H1 (cell line): ENCODE data around the gene LGALS3. TPM values are rescaled to one million over a fixed set of nuclear protein-coding genes. Genes with fewer than 3 reads are reported as not detected.

ENCODE experiments used
- CTCF ChIA-PET: fragments of 300-600 bp; sonication (Branson Sonifier 250); formaldehyde crosslinking; loops from one replicate; lab custom pipeline; 2021; ENCODE audit not compliant: partially characterized antibody; lab: Charles Lee
- POLR2A ChIA-PET: fragments of 300-600 bp; sonication (Branson Sonifier 250); formaldehyde crosslinking; loops from one replicate; lab custom pipeline; 2021; ENCODE audit warnings: inconsistent platforms; ENCODE audit not compliant: partially characterized antibody; lab: Charles Lee
- DNase-seq, 2 experiments: peaks; one replicate each; pipeline versions ENCODE4 v3.0.0 to v3.0.0-alpha.2; 2010 to 2022; ENCODE audit warnings: low spot score in 2 of 2, low read depth in 1 of 2, mixed read lengths in 1 of 2
- FAIRE-seq: peaks from 2 replicates; lab custom pipeline; 2011; peaks lifted over from hg19 to GRCh38; lab: Jason Lieb, UNC
- H2AFZ ChIP-seq: 2 replicates; pipeline ENCODE4 v1.8.1; 2012; ENCODE audit warnings: low read length, inconsistent platforms
- H2AK5ac ChIP-seq: 2 replicates; pipeline ENCODE4 v1.6.1; 2013; ENCODE audit warnings: low read depth, low read length
- H2BK120ac ChIP-seq: replicated peaks from 2 replicates; pipeline ENCODE3; 2013; ENCODE audit warnings: low read depth, low read length, inconsistent platforms
- H2BK12ac ChIP-seq: 2 replicates; pipeline ENCODE4 v1.6.1; 2013; ENCODE audit warnings: low read depth, low read length
- H2BK15ac ChIP-seq: 2 replicates; pipeline ENCODE4 v1.6.1; 2013; ENCODE audit warnings: low read length
- H2BK20ac ChIP-seq: 2 replicates; pipeline ENCODE4 v1.6.1; 2013; ENCODE audit warnings: low read length
- H2BK5ac ChIP-seq: 2 replicates; pipeline ENCODE4 v1.6.1; 2013; ENCODE audit warnings: low read depth, low read length
- H3K14ac ChIP-seq: 2 replicates; pipeline ENCODE4 v1.6.1; 2013; ENCODE audit warnings: inconsistent platforms; ENCODE audit not compliant: insufficient read length
- H3K18ac ChIP-seq: 2 replicates; pipeline ENCODE4 v1.6.1; 2013; ENCODE audit warnings: low read length; ENCODE audit errors: extremely low read depth
- H3K23ac ChIP-seq: 2 replicates; pipeline ENCODE4 v1.6.1; 2013; ENCODE audit warnings: inconsistent platforms; ENCODE audit not compliant: insufficient read length
- H3K23me2 ChIP-seq: 2 replicates; pipeline ENCODE4 v1.6.1; 2013; ENCODE audit warnings: low read depth, low read length
- H3K27ac ChIP-seq: 2 replicates; pipeline ENCODE4 v1.6.1; 2011; ENCODE audit warnings: low read depth, low read length, inconsistent platforms
- H3K27me3 ChIP-seq, 4 experiments: replicated peaks in 1 of 4; 1 replicate in 1 of 4; 2 replicates in 3 of 4; pipeline versions ENCODE4 v1.6.1 to v1.8.1; 2011 to 2013; ENCODE audit warnings: low read length in 3 of 4, mild to moderate bottlenecking in 3 of 4, inconsistent platforms in 2 of 4, mixed read lengths in 2 of 4, moderate library complexity in 1 of 4; ENCODE audit not compliant: control insufficient read depth in 3 of 4, insufficient read depth in 3 of 4; ENCODE audit errors: extremely low read depth in 1 of 4
- H3K36me3 ChIP-seq, 4 experiments: 2 replicates each; pipeline versions ENCODE4 v1.6.1 to v1.8.1; 2011 to 2013; ENCODE audit warnings: mild to moderate bottlenecking in 4 of 4, low read length in 3 of 4, moderate library complexity in 2 of 4, control low read depth in 1 of 4, inconsistent platforms in 1 of 4; ENCODE audit not compliant: insufficient read depth in 4 of 4, control insufficient read depth in 2 of 4
- H3K4ac ChIP-seq: replicated peaks from 2 replicates; pipeline ENCODE3; 2013; ENCODE audit warnings: low read length, low read depth, mixed read lengths, inconsistent platforms; ENCODE audit not compliant: insufficient read length
- H3K4me1 ChIP-seq, 4 experiments: replicated peaks in 1 of 4; 1 replicate in 1 of 4; 2 replicates in 3 of 4; pipeline versions ENCODE4 v1.6.1 to v1.8.1; 2011 to 2013; ENCODE audit warnings: low read length in 3 of 4, inconsistent platforms in 2 of 4, mixed read lengths in 1 of 4; ENCODE audit not compliant: insufficient read depth in 4 of 4, control insufficient read depth in 3 of 4
- H3K4me2 ChIP-seq, 2 experiments: 2 replicates each; pipeline versions ENCODE4 v1.6.1 to v1.8.1; 2011 to 2013; ENCODE audit warnings: low read depth in 2 of 2, low read length in 2 of 2, control low read depth in 1 of 2, inconsistent platforms in 1 of 2, mild to moderate bottlenecking in 1 of 2; ENCODE audit not compliant: insufficient read depth in 1 of 2
- H3K4me3 ChIP-seq, 4 experiments: fragments of 200-600, 300-600 bp in 1 of 4; sonication (generic), shearing (Covaris generic), sonication (Bioruptor Twin) in 1 of 4; 2 replicates each; pipeline versions ENCODE4 v1.5.1 to v1.8.1; 2011 to 2016; ENCODE audit warnings: low read length in 4 of 4, low read depth in 3 of 4, control low read depth in 2 of 4, inconsistent platforms in 2 of 4, mild to moderate bottlenecking in 2 of 4, mixed read lengths in 1 of 4, moderate library complexity in 1 of 4; ENCODE audit not compliant: insufficient read depth in 2 of 4; ENCODE audit errors: extremely low read depth in 1 of 4
- H3K56ac ChIP-seq: replicated peaks from 2 replicates; pipeline ENCODE3; 2013; ENCODE audit warnings: low read depth, mild to moderate bottlenecking, mixed read lengths, low read length, inconsistent platforms; ENCODE audit not compliant: insufficient read length
- H3K79me1 ChIP-seq: 2 replicates; pipeline ENCODE4 v1.6.1; 2013; ENCODE audit warnings: low read depth, low read length, control low read depth
- H3K79me2 ChIP-seq, 2 experiments: 2 replicates each; pipeline versions ENCODE4 v1.6.1 to v1.8.1; 2012 to 2013; ENCODE audit warnings: low read length in 2 of 2, mild to moderate bottlenecking in 2 of 2, inconsistent platforms in 1 of 2; ENCODE audit not compliant: insufficient read depth in 2 of 2, control insufficient read depth in 1 of 2
- H3K9ac ChIP-seq, 4 experiments: replicated peaks in 1 of 4; 1 replicate in 1 of 4; 2 replicates in 3 of 4; pipeline versions ENCODE4 v1.6.1 to v1.8.1; 2011 to 2013; ENCODE audit warnings: low read depth in 3 of 4, low read length in 3 of 4, control low read depth in 2 of 4, mild to moderate bottlenecking in 2 of 4, moderate library complexity in 2 of 4, inconsistent platforms in 1 of 4; ENCODE audit errors: extremely low read depth in 1 of 4
- H3K9me3 ChIP-seq, 2 experiments: 2 replicates each; pipeline versions ENCODE4 v1.6.1 to v1.8.1; 2012 to 2013; ENCODE audit warnings: mild to moderate bottlenecking in 2 of 2, moderate library complexity in 2 of 2, control low read depth in 1 of 2, inconsistent platforms in 1 of 2, low read depth in 1 of 2, low read length in 1 of 2, mixed read lengths in 1 of 2; ENCODE audit not compliant: insufficient read depth in 2 of 2
- H4K20me1 ChIP-seq, 2 experiments: replicated peaks in 1 of 2; 2 replicates each; pipeline versions ENCODE3 to v1.8.1; 2011 to 2013; ENCODE audit warnings: inconsistent platforms in 2 of 2, low read length in 2 of 2, mild to moderate bottlenecking in 1 of 2; ENCODE audit not compliant: insufficient read depth in 2 of 2, control insufficient read depth in 1 of 2
- H4K5ac ChIP-seq: 2 replicates; pipeline ENCODE4 v1.6.1; 2013; ENCODE audit warnings: low read length, low read depth, mixed read lengths, inconsistent platforms; ENCODE audit not compliant: insufficient read length
- H4K8ac ChIP-seq: 2 replicates; pipeline ENCODE4 v1.8.0; 2013; ENCODE audit warnings: mild to moderate bottlenecking, moderate library complexity, low read length, inconsistent platforms; ENCODE audit not compliant: insufficient read depth; ENCODE audit errors: extremely low read depth
- H4K91ac ChIP-seq: replicated peaks from 2 replicates; pipeline ENCODE3; 2013; ENCODE audit warnings: low read length, mixed read lengths, inconsistent platforms; ENCODE audit not compliant: insufficient read length
- ASH2L ChIP-seq: fragments of 200-600, 300-600 bp; sonication (generic); IDR thresholded peaks from one replicate; pipeline ENCODE4 v1.7.1; 2017; ENCODE audit warnings: low read length
- CBX8 ChIP-seq: fragments of 300-800, 300-1000 bp; sonication (generic); IDR thresholded peaks from 2 replicates; pipeline ENCODE4 v1.7.1; 2016; ENCODE audit warnings: low read depth, low read length, borderline replicate concordance
- CHD1 ChIP-seq: IDR thresholded peaks from 2 replicates; pipeline ENCODE4 v1.6.1; 2012; ENCODE audit warnings: low read depth, low read length, improper control_type of control experiment
- EZH2 ChIP-seq: fragments of 200-600 bp; sonication (generic); IDR thresholded peaks from 2 replicates; pipeline ENCODE4 v1.7.1; 2012; ENCODE audit warnings: low read depth, mild to moderate bottlenecking, moderate library complexity, low read length, inconsistent platforms; ENCODE audit not compliant: severe bottlenecking
- GABPA ChIP-seq: IDR thresholded peaks from 2 replicates; pipeline ENCODE4 v1.6.1; 2011; ENCODE audit warnings: mild to moderate bottlenecking, low read length, moderate library complexity, borderline replicate concordance; ENCODE audit not compliant: insufficient read depth
- NANOG ChIP-seq: IDR thresholded peaks from 2 replicates; pipeline ENCODE4 v1.6.1; 2011; ENCODE audit warnings: low read length, low read depth, mild to moderate bottlenecking, inconsistent platforms; ENCODE audit not compliant: insufficient read depth, poor library complexity, severe bottlenecking
- RFX5 ChIP-seq: IDR thresholded peaks from 2 replicates; pipeline ENCODE4 v1.6.1; 2011; ENCODE audit warnings: low read depth, low read length, improper control_type of control experiment, borderline replicate concordance
- SAP30 ChIP-seq: fragments of 300-600 bp; sonication (generic); IDR thresholded peaks from 2 replicates; pipeline ENCODE4 v1.7.1; 2012; ENCODE audit warnings: low read length, moderate library complexity, mild to moderate bottlenecking, inconsistent platforms; ENCODE audit not compliant: insufficient read depth, insufficient replicate concordance
- SRF ChIP-seq: IDR thresholded peaks from 2 replicates; pipeline ENCODE4 v1.6.1; 2011; ENCODE audit warnings: mild to moderate bottlenecking, low read depth, low read length, moderate library complexity
- SUZ12 ChIP-seq: fragments of 200-600 bp; sonication (generic); IDR thresholded peaks from 2 replicates; pipeline ENCODE4 v1.6.1; 2012; ENCODE audit warnings: mild to moderate bottlenecking, inconsistent platforms, low read length, moderate library complexity, mixed read lengths
- TAF7 ChIP-seq: optimal IDR thresholded peaks from 2 replicates; pipeline ENCODE3; 2011; ENCODE audit warnings: low read depth, mild to moderate bottlenecking, inconsistent platforms, low read length, moderate library complexity, borderline replicate concordance
- YY1 ChIP-seq: IDR thresholded peaks from 2 replicates; pipeline ENCODE4 v1.6.1; 2011; ENCODE audit warnings: low read depth, mild to moderate bottlenecking, low read length
- WGBS, 2 experiments: shearing (Covaris generic) in 1 of 2; methylation state at CpG; one replicate each; pipeline versions ENCODE4 v1.1.6 to v1.1.7; 2013 to 2015; ENCODE audit warnings: low lambda C conversion rate in 2 of 2, mixed read lengths in 2 of 2, inconsistent platforms in 1 of 2, low coverage in 1 of 2, missing lambda C conversion rate in 1 of 2; ENCODE audit not compliant: insufficient replicate concordance in 2 of 2, insufficient coverage in 1 of 2, insufficient read length in 1 of 2; ENCODE audit errors: extremely low coverage in 1 of 2, missing lambda C conversion rate in 1 of 2; 5-methylcytosine and 5-hydroxymethylcytosine counted together
- polyA plus RNA-seq, 7 experiments: library from polyadenylated mRNA; depleted of rRNA in 3 of 7; stranded (reverse) in 5 of 7; unstranded in 2 of 7; fragments of >200 nt in 5 of 7; fragments of 200-250 nt in 2 of 7; gene quantifications; 1 replicate in 5 of 7; 2 replicates in 1 of 7; 4 replicates in 1 of 7; pipeline versions ENCODE4 v1.2.1 to v1.2.3, GENCODE V29; 2011 to 2013; ENCODE audit warnings: missing spikeins in 2 of 7, mixed read lengths in 2 of 7
- total RNA-seq: library from RNA; stranded (reverse); fragmentation: NEBNext Ultra II Directional; extraction: Animal tissue kit (Norgen Biotek cat#: 25700); gene quantifications from 2 replicates; pipeline ENCODE4 v1.2.1, GENCODE V29; 2021
- TF ChIP-seq, protein P1 (sequence below): IDR thresholded peaks from 2 replicates; pipeline ENCODE4 v1.6.1; 2012; ENCODE audit warnings: inconsistent platforms

The LGALS3 gene
- total and polyA plus RNA-seq, 2 of the 8 experiments (the other 6 are each of a cell fraction or from before 2014, with no cell fraction given) = 9.7 to 14.5 TPM

GRCh38 chr14:55141825-55142224 lies 12.8 kb downstream of the LGALS3 start:
- H4K20me1 ChIP-seq = no peaks in the 10 kb centered on the region
- no peak overlapping the region for H3K18ac ChIP-seq
- no peak overlapping the region for H3K23ac ChIP-seq
- H2BK15ac ChIP-seq = no peak overlapping the region
- peaks cover 0 to 30% (median 17%) of the 10 kb centered on the region in 4 experiments; a peak in 7 of 8 replicates for H3K36me3 ChIP-seq
- H3K9ac ChIP-seq = no peak overlapping the region
- H3K56ac ChIP-seq = no peak overlapping the region
- no peak overlapping the region for H3K4me2 ChIP-seq
- no peak overlapping the region for H3K27ac ChIP-seq
- H4K91ac ChIP-seq = no peak overlapping the region
- H3K79me2 ChIP-seq = no peaks in the 10 kb centered on the region
- no peaks in the 10 kb centered on the region for H3K79me1 ChIP-seq
- H4K5ac ChIP-seq = no peak overlapping the region
- H3K4me1 ChIP-seq = no peaks in the 10 kb centered on the region
- H3K27me3 ChIP-seq = no peaks in the 10 kb centered on the region
- H2AFZ ChIP-seq = no peak overlapping the region
- DNase-seq (no peak), FAIRE-seq (no peak)
- H2BK12ac ChIP-seq = no peak overlapping the region
- 92% methylated on average over 3 of the region's 3 CpGs; no CpG with 5 or more reads in 1 of the 2 experiments for WGBS, 2 experiments
- no peaks in the 10 kb centered on the region; the same call in 1 of the 2 replicates for H3K23me2 ChIP-seq
- no peak overlapping the region for H4K8ac ChIP-seq
- no peak overlapping the region for H3K4ac ChIP-seq
- H3K14ac ChIP-seq = no peak overlapping the region
- H3K4me3 ChIP-seq = no peak overlapping the region
- H3K9me3 ChIP-seq = no peaks in the 10 kb centered on the region
- no peak overlapping the region for H2AK5ac ChIP-seq
- no peak overlapping the region for H2BK5ac ChIP-seq
- ChIA-PET CTCF (interaction anchor here (0.6 to 1.3 kb wide), 3 partner anchors 19 to 72 kb away, joined by 3 to 4 read pairs (median 3); no protein-coding TSS in a partner anchor), POLR2A (interaction anchor here (0.7 to 1.2 kb wide), 2 partner anchors 11 to 38 kb away, joined by 3 read pairs; no protein-coding TSS in a partner anchor)
- H2BK120ac ChIP-seq = no peak overlapping the region
- H2BK20ac ChIP-seq = no peak overlapping the region
- TF ChIP-seq GABPA (no peak), YY1 (no peak), ASH2L (no peak), EZH2 (no peak), NANOG (no peak), SUZ12 (no peak), CBX8 (no peak), SRF (no peak), TAF7 (no peak), CHD1 (no peak), SAP30 (no peak), RFX5 (no peak)
- TF ChIP-seq, protein P1, sequence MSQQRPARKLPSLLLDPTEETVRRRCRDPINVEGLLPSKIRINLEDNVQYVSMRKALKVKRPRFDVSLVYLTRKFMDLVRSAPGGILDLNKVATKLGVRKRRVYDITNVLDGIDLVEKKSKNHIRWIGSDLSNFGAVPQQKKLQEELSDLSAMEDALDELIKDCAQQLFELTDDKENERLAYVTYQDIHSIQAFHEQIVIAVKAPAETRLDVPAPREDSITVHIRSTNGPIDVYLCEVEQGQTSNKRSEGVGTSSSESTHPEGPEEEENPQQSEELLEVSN = no peak
